ENCODE results near the gene EGLN1. TPM values are rescaled to one million over a fixed set of nuclear protein-coding genes. Genes with fewer than 3 reads are reported as not detected.
"Not testable (repeated sequence)": the region's sequence is repeated elsewhere in the genome, so short reads cannot be mapped to it uniquely, and the experiment has no call there.

The EGLN1 gene
- 24.2 and 27.2 TPM in 2 replicates for total RNA-seq (ENCODE audit: low replicate concordance)
- long read RNA-seq, full-length matches to known transcripts = 1 of 16 reads
- long read RNA-seq, partial matches to known transcripts = 3 of 16 reads
- long read RNA-seq, other reads (novel, unspliced or antisense) = 12 of 16 reads

- no peaks in the 10 kb centered on the region for H3K9me3 Mint-ChIP-seq
- peaks cover 7% of the 10 kb centered on the region for H3K27me3 Mint-ChIP-seq
- H3K27ac Mint-ChIP-seq = peak within 1 kb of the TSS; percentile 82
- peak within 1 kb of the TSS; percentile 90 for H3K4me3 Mint-ChIP-seq
- TF ChIP-seq CTCF (conservative IDR thresholded peaks at IDR 0.05) = peak; percentile 36
- peak; percentile 91 for DNase-seq (ENCODE audit: extremely low spot score, unreplicated experiment)
- H3K36me3 Mint-ChIP-seq = peaks cover 3% of the 10 kb centered on the region
- H3K4me1 Mint-ChIP-seq (ENCODE audit: unreplicated experiment) = peaks cover 24% of the 10 kb centered on the region
Measured at GRCh38 chr1:231421971-231422797, at the start of gene EGLN1. EGLN1 (minus strand) TSS chr1:231422287; CDS start chr1:231421888, 399 bp downstream.

DNA sequence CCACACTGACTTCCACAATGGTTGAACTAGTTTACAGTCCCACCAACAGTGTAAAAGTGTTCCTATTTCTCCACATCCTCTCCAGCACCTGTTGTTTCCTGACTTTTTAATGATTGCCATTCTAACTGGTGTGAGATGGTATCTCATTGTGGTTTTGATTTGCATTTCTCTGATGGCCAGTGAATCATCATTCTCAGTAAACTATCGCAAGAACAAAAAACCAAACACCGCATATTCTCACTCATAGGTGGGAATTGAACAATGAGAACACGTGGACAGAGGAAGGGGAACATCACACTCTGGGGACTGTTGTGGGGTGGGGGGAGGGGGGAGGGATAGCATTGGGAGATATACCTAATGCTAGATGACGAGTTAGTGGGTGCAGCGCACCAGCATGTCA is 49.4 kb upstream of the EGLN1 start:
- H3K4me3 Mint-ChIP-seq = not testable (repeated sequence)

GRCh38 chr1:231471027-231471426 is 48.9 kb upstream of the EGLN1 start:
- not testable (repeated sequence) for H3K27ac Mint-ChIP-seq

More for the DNA sequence above, 49.4 kb upstream of the EGLN1 start:
- H3K27me3 Mint-ChIP-seq = peaks cover 12% of the 10 kb centered on the region
- not testable (repeated sequence) for H3K4me1 Mint-ChIP-seq (ENCODE audit: unreplicated experiment); H3K9me3 Mint-ChIP-seq; DNase-seq (ENCODE audit: extremely low spot score, unreplicated experiment); H3K36me3 Mint-ChIP-seq; H3K27ac Mint-ChIP-seq

DNA sequence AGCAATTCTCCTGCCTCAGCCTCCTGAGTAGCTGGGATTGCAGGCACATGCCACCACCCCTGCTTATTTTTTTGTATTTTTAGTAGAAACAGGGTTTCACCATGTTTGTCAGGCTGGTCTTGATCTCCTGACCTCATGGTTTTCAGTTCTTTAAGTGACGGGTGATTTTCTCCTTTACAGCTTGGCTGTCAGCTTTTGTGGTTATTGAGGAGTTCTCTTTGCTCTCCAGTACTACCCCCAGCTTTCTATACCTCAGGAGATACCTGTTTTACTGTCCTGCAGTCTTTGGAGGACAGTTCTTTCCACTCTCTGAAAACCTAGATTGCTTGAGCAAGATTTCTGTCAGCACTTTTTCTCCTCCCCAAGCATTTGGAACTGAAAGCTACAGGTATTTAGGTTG is 45.9 kb upstream of the EGLN1 start:
- Mint-ChIP-seq H3K9me3 (no peaks in the 10 kb centered on the region), H3K4me1 (ENCODE audit: unreplicated experiment) (no peaks in the 10 kb centered on the region), H3K27me3 (peaks cover 20% of the 10 kb centered on the region), H3K36me3 (no peaks in the 10 kb centered on the region), H3K27ac (no peak overlapping the region), H3K4me3 (no peak overlapping the region)
- no peak for DNase-seq (ENCODE audit: extremely low spot score, unreplicated experiment)
- no peak for TF ChIP-seq CTCF (conservative IDR thresholded peaks at IDR 0.05)

More at GRCh38 chr1:231471027-231471426, 48.9 kb upstream of the EGLN1 start:
- not testable (repeated sequence) for H3K4me3 Mint-ChIP-seq; DNase-seq (ENCODE audit: extremely low spot score, unreplicated experiment); H3K4me1 Mint-ChIP-seq (ENCODE audit: unreplicated experiment); H3K9me3 Mint-ChIP-seq; H3K36me3 Mint-ChIP-seq
- H3K27me3 Mint-ChIP-seq = peaks cover 13% of the 10 kb centered on the region

DNA sequence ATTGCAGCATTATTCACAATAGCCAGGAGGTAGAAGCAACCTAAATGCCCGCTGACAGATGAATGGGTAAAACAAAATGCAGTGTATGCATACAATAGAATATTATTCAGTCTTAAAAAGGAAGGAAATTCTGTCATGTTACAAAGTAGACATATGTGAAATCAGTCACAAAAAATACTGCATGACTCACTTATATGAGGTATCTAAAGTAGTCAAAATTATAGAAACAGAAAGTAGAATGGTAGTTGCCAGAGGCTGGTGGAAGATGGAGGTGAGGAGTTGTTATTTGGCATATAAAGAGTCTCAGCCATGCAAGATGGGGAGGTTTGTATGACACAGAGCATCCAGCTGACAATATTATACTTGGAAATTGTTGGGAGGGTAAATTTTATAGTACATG is 43.0 kb upstream of the EGLN1 start:
- no peak overlapping the region for H3K27ac Mint-ChIP-seq
- H3K27me3 Mint-ChIP-seq = peaks cover 23% of the 10 kb centered on the region
- no peaks in the 10 kb centered on the region for H3K4me1 Mint-ChIP-seq (ENCODE audit: unreplicated experiment)
- no peaks in the 10 kb centered on the region for H3K36me3 Mint-ChIP-seq
- no peaks in the 10 kb centered on the region for H3K9me3 Mint-ChIP-seq
- TF ChIP-seq CTCF (conservative IDR thresholded peaks at IDR 0.05) = no peak
- H3K4me3 Mint-ChIP-seq = no peak overlapping the region
- DNase-seq (ENCODE audit: extremely low spot score, unreplicated experiment) = no peak

- Mint-ChIP-seq H3K36me3 (no peaks in the 10 kb centered on the region), H3K4me1 (ENCODE audit: unreplicated experiment) (no peaks in the 10 kb centered on the region), H3K27ac (no peak overlapping the region), H3K27me3 (peaks cover 23% of the 10 kb centered on the region), H3K9me3 (no peaks in the 10 kb centered on the region), H3K4me3 (no peak overlapping the region)
- no peak for DNase-seq (ENCODE audit: extremely low spot score, unreplicated experiment)
- TF ChIP-seq CTCF (conservative IDR thresholded peaks at IDR 0.05) = no peak
Measured at GRCh38 chr1:231463541-231463940, 41.5 kb upstream of the EGLN1 start.
